HCT116 (cell line): ENCODE results near the gene PLEKHA4. TPM values are rescaled to one million over a fixed set of nuclear protein-coding genes. Genes with fewer than 3 reads are reported as not detected.

Source experiments
- ATAC-seq: fragments of 200-7000 bp; cut with Tn5 transposase; 2 replicates; pipeline ENCODE4 v1.9.1; 2020; ENCODE audit warnings: mild to moderate bottlenecking, moderate library complexity
- BruUV-seq: library from RNA; stranded (reverse); fragments of 400-500 nt; replicated peaks from 2 replicates; lab custom pipeline; 2021; lab: Mats Ljungman, UMichigan
- CTCF ChIA-PET: fragments of 300-600 bp; sonication (Branson Sonifier 250); formaldehyde crosslinking; loops from one replicate; lab custom pipeline; 2021; ENCODE audit warnings: antibody characterized with exemption; lab: Charles Lee
- POLR2A ChIA-PET: fragments of 300-600, 350-600 bp; sonication (Branson Sonifier 250); formaldehyde crosslinking; loops from one replicate; lab custom pipeline; 2021; ENCODE audit warnings: antibody characterized with exemption; lab: Charles Lee
- RAD21 ChIA-PET, 2 experiments: fragments of 300-600 bp; sonication (Branson Sonifier 250); formaldehyde crosslinking; loops; one replicate each; lab custom pipeline; 2023; ENCODE audit warnings: low total read pairs in 2 of 2; ENCODE audit not compliant: uncharacterized antibody in 2 of 2, unreplicated experiment in 2 of 2, low non-redundant PET in 1 of 2; lab: Charles Lee
- DNase-seq: peaks from one replicate; pipeline ENCODE4 v3.0.0-alpha.2; 2010; ENCODE audit warnings: low read depth, low spot score
- H2AFZ ChIP-seq: fragments of 200-600 bp; shearing (Covaris generic), sonication (generic); 2 replicates; pipeline ENCODE4 v1.6.1; 2017; ENCODE audit warnings: low read depth, mixed run types, mixed read lengths, antibody characterized with exemption, low read length; ENCODE audit not compliant: poor library complexity, severe bottlenecking
- H3K27ac ChIP-seq: 2 replicates; pipeline ENCODE4 v1.5.1; 2012; ENCODE audit warnings: low read depth, low read length
- H3K27me3 ChIP-seq: fragments of 200-600 bp; sonication (generic); 2 replicates; pipeline ENCODE4 v1.6.1; 2016; ENCODE audit warnings: mixed run types, low read length, mixed read lengths; ENCODE audit not compliant: insufficient read depth
- H3K36me3 ChIP-seq, 2 experiments: fragments of 200-500 bp in 1 of 2; fragments of 200-600 bp in 1 of 2; sonication (Bioruptor generic) in 1 of 2; sonication (generic) in 1 of 2; 2 replicates each; pipeline versions ENCODE4 v1.5.1 to v1.6.1; 2014 to 2016; ENCODE audit warnings: low read length in 2 of 2, inconsistent platforms in 1 of 2, mixed read lengths in 1 of 2, mixed run types in 1 of 2; ENCODE audit not compliant: insufficient read depth in 2 of 2, control insufficient read depth in 1 of 2
- H3K4me1 ChIP-seq, 2 experiments: fragments of 200-600 bp in 1 of 2; sonication (generic) in 1 of 2; 2 replicates each; pipeline versions ENCODE4 v1.5.1 to v1.6.1; 2012 to 2017; ENCODE audit warnings: low read length in 2 of 2, inconsistent platforms in 1 of 2, mild to moderate bottlenecking in 1 of 2, mixed read lengths in 1 of 2, mixed run types in 1 of 2, moderate library complexity in 1 of 2; ENCODE audit not compliant: insufficient read depth in 2 of 2, control insufficient read depth in 1 of 2
- H3K4me2 ChIP-seq: fragments of 200-600 bp; sonication (generic); 2 replicates; pipeline ENCODE4 v1.6.1; 2017; ENCODE audit warnings: mixed run types, low read length, mixed read lengths
- H3K4me3 ChIP-seq, 2 experiments: fragments of 200-600 bp in 1 of 2; sonication (generic) in 1 of 2; replicated peaks in 1 of 2; 2 replicates each; pipeline ENCODE4 v1.5.1; 2011 to 2016; ENCODE audit warnings: low read length in 2 of 2, control low read depth in 1 of 2, low read depth in 1 of 2, mild to moderate bottlenecking in 1 of 2, mixed read lengths in 1 of 2, mixed run types in 1 of 2
- H3K79me2 ChIP-seq: fragments of 200-600 bp; sonication (generic); 2 replicates; pipeline ENCODE4 v1.6.1; 2017; ENCODE audit warnings: mild to moderate bottlenecking, mixed run types, low read length, moderate library complexity, mixed read lengths; ENCODE audit not compliant: insufficient read depth
- H3K9ac ChIP-seq: fragments of 200-600 bp; sonication (generic); 2 replicates; pipeline ENCODE4 v1.6.1; 2016; ENCODE audit warnings: low read length, mixed read lengths
- H3K9me2 ChIP-seq: fragments of 200-600 bp; sonication (generic), shearing (Covaris generic); 2 replicates; pipeline ENCODE4 v1.6.1; 2017; ENCODE audit warnings: mixed run types, mild to moderate bottlenecking, moderate library complexity; ENCODE audit not compliant: insufficient read depth
- H3K9me3 ChIP-seq, 2 experiments: fragments of 200-500 bp in 1 of 2; fragments of 200-600 bp in 1 of 2; sonication (Bioruptor generic) in 1 of 2; sonication (generic) in 1 of 2; 2 replicates each; pipeline ENCODE4 v1.6.1; 2014 to 2017; ENCODE audit warnings: low read length in 2 of 2, mixed read lengths in 2 of 2, inconsistent platforms in 1 of 2, low read depth in 1 of 2, mild to moderate bottlenecking in 1 of 2, mixed run types in 1 of 2, moderate library complexity in 1 of 2; ENCODE audit not compliant: control insufficient read depth in 1 of 2, insufficient read depth in 1 of 2
- H4K20me1 ChIP-seq: fragments of 200-600 bp; sonication (generic), shearing (Covaris generic); 2 replicates; pipeline ENCODE4 v1.6.1; 2017; ENCODE audit warnings: mixed run types, mild to moderate bottlenecking, moderate library complexity; ENCODE audit not compliant: insufficient read depth
- CBX3 ChIP-seq: IDR thresholded peaks from 2 replicates; pipeline ENCODE4 v1.6.1; 2012; ENCODE audit warnings: low read depth
- EZH2phosphoT487 ChIP-seq: fragments of 200-600 bp; IDR thresholded peaks from 2 replicates; pipeline ENCODE4 v1.6.1; 2018; ENCODE audit warnings: antibody characterized with exemption, borderline replicate concordance
- POLR2AphosphoS5 ChIP-seq: IDR thresholded peaks from 2 replicates; pipeline ENCODE4 v1.6.1; 2011; ENCODE audit warnings: mild to moderate bottlenecking, low read depth, low read length, moderate library complexity
- SIN3A ChIP-seq: IDR thresholded peaks from 2 replicates; pipeline ENCODE4 v1.6.1; 2012; ENCODE audit warnings: low read depth
- SP1 ChIP-seq: IDR thresholded peaks from 2 replicates; pipeline ENCODE4 v1.6.1; 2012; ENCODE audit warnings: low read depth
- TCF7L2 ChIP-seq: IDR thresholded peaks from 2 replicates; pipeline ENCODE4 v1.7.0; 2011; ENCODE audit warnings: borderline replicate concordance, inconsistent platforms; ENCODE audit not compliant: insufficient read depth, insufficient read length; ENCODE audit errors: extremely low read depth
- ZFX ChIP-seq: fragments of 450-650 bp; IDR thresholded peaks from 2 replicates; pipeline ENCODE4 v1.6.1; 2017
- ZNF274 ChIP-seq: fragments of 200-500 bp; sonication (Bioruptor generic); IDR thresholded peaks from 2 replicates; pipeline ENCODE4 v1.6.1; 2014; ENCODE audit warnings: mild to moderate bottlenecking, low read depth, low read length, inconsistent platforms
- intact Hi-C: fragments of 100-400 bp; cut with micrococcal nuclease; formaldehyde crosslinking; loops from 2 replicates; pipeline ENCODE4 v1.10.0; 2022
- total RNA-seq: library from RNA; stranded (reverse); gene quantifications from one replicate; pipeline ENCODE4 v1.2.1, GENCODE V29; 2021; ENCODE audit not compliant: unreplicated experiment
- TF ChIP-seq, protein P1 (sequence below): IDR thresholded peaks from 2 replicates; pipeline ENCODE4 v1.6.1; 2012
- TF ChIP-seq, protein P2 (sequence below), 3 experiments: fragments of 200-600 bp in 1 of 3; sonication (generic) in 1 of 3; IDR thresholded peaks in 2 of 3; conservative IDR thresholded peaks in 1 of 3; 2 replicates each; pipeline ENCODE4 v1.5.1; 2012 to 2017; ENCODE audit warnings: low read depth in 2 of 3, low read length in 2 of 3, antibody characterized with exemption in 1 of 3, borderline replicate concordance in 1 of 3, control low read depth in 1 of 3, mild to moderate bottlenecking in 1 of 3, mixed read lengths in 1 of 3, mixed run types in 1 of 3, moderate library complexity in 1 of 3; ENCODE audit not compliant: insufficient read depth in 1 of 3
- TF ChIP-seq, protein P3 (sequence below): IDR thresholded peaks from 2 replicates; pipeline ENCODE4 v1.6.1; 2011; ENCODE audit warnings: mild to moderate bottlenecking, low read length, moderate library complexity; ENCODE audit not compliant: insufficient replicate concordance; ENCODE audit errors: extremely low read depth

Gene PLEKHA4
- total RNA-seq, 1 experiment from 2014 or later = 20.4 TPM

DNA sequence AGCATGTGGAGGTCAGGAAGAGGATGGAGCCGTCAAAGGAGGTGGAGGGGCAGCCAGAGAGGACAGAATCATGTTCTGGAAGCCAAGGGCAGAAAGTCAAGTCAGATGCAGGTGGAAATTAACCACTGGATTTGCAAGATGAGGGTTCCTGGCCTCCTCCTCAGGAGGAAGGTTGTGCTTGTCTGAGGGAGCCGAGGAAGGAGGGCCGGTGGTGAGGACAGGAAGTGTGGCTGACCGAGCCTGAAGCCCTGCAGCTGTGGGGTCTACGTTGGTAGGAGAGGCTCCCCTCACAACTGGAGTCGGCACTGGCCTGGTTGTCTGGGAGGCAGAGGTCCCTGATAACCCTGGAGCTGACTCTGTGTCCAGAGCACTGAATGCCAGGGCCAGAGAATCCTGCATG is 49.7 kb upstream of the PLEKHA4 start:
- no peaks in the 10 kb centered on the region for H3K79me2 ChIP-seq
- H3K9me2 ChIP-seq = no peaks in the 10 kb centered on the region
- no peak overlapping the region for H3K4me2 ChIP-seq
- H4K20me1 ChIP-seq = no peaks in the 10 kb centered on the region
- no peaks in the 10 kb centered on the region for H3K9me3 ChIP-seq
- H3K4me3 ChIP-seq = no peak overlapping the region
- CTCF ChIA-PET = interaction anchor here (1.2 kb wide), 1 partner anchor 53 kb away, joined by 3 read pairs; no protein-coding TSS in a partner anchor
- H3K36me3 ChIP-seq = peaks cover 2 to 9% of the 10 kb centered on the region in 2 experiments; a peak in 3 of 4 replicates
- ATAC-seq = no peak
- TF ChIP-seq ZFX = no peak
- no peak for TF ChIP-seq POLR2AphosphoS5
- no peak for TF ChIP-seq EZH2phosphoT487
- no peak for TF ChIP-seq CBX3
- TF ChIP-seq TCF7L2 = no peak
- TF ChIP-seq ZNF274 = no peak
- TF ChIP-seq SP1 = no peak
- TF ChIP-seq, protein P1, sequence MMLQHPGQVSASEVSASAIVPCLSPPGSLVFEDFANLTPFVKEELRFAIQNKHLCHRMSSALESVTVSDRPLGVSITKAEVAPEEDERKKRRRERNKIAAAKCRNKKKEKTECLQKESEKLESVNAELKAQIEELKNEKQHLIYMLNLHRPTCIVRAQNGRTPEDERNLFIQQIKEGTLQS = no peak
- no peak for TF ChIP-seq SIN3A
- TF ChIP-seq, protein P2, sequence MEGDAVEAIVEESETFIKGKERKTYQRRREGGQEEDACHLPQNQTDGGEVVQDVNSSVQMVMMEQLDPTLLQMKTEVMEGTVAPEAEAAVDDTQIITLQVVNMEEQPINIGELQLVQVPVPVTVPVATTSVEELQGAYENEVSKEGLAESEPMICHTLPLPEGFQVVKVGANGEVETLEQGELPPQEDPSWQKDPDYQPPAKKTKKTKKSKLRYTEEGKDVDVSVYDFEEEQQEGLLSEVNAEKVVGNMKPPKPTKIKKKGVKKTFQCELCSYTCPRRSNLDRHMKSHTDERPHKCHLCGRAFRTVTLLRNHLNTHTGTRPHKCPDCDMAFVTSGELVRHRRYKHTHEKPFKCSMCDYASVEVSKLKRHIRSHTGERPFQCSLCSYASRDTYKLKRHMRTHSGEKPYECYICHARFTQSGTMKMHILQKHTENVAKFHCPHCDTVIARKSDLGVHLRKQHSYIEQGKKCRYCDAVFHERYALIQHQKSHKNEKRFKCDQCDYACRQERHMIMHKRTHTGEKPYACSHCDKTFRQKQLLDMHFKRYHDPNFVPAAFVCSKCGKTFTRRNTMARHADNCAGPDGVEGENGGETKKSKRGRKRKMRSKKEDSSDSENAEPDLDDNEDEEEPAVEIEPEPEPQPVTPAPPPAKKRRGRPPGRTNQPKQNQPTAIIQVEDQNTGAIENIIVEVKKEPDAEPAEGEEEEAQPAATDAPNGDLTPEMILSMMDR (IDR thresholded peaks at IDR 0.05 in 2 of 3, conservative IDR thresholded peaks at IDR 0.05 in 1 of 3; ENCODE audit: borderline replicate concordance in 1 of 3, insufficient read depth in 1 of 3, low read depth in 2 of 3, low read length in 2 of 3) = no peak
- TF ChIP-seq, protein P3, sequence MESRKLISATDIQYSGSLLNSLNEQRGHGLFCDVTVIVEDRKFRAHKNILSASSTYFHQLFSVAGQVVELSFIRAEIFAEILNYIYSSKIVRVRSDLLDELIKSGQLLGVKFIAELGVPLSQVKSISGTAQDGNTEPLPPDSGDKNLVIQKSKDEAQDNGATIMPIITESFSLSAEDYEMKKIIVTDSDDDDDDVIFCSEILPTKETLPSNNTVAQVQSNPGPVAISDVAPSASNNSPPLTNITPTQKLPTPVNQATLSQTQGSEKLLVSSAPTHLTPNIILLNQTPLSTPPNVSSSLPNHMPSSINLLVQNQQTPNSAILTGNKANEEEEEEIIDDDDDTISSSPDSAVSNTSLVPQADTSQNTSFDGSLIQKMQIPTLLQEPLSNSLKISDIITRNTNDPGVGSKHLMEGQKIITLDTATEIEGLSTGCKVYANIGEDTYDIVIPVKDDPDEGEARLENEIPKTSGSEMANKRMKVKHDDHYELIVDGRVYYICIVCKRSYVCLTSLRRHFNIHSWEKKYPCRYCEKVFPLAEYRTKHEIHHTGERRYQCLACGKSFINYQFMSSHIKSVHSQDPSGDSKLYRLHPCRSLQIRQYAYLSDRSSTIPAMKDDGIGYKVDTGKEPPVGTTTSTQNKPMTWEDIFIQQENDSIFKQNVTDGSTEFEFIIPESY = no peak
- DNase-seq = no peak
- POLR2A ChIA-PET = interaction anchor here (1.1 to 1.6 kb wide), 3 partner anchors 37 to 49 kb away, joined by 3 to 4 read pairs (median 3); partner anchors contain the start of genes BAX and PPP1R15A
- H3K9ac ChIP-seq = no peak overlapping the region
- no peaks in the 10 kb centered on the region for H3K4me1 ChIP-seq
- no peak overlapping the region for H3K27ac ChIP-seq
- H2AFZ ChIP-seq = no peak overlapping the region
- no peaks in the 10 kb centered on the region for H3K27me3 ChIP-seq
- BruUV-seq = no TSS peak
- RAD21 ChIA-PET = no interaction called here
- intact Hi-C loops = no loop called here
